Hepatocyte (in vitro differentiated cells): ENCODE measurements around the gene C1orf53. TPM values are rescaled to one million over a fixed set of nuclear protein-coding genes. Genes with fewer than 3 reads are reported as not detected.

Source experiments
- DNase-seq: peaks from one replicate; pipeline ENCODE4 v3.0.0-alpha.2; 2016; ENCODE audit warnings: low spot score
- H2AFZ ChIP-seq: fragments of 200-600 bp; sonication (generic); 2 replicates; pipeline ENCODE4 v1.6.0; 2016; ENCODE audit warnings: antibody characterized with exemption, mild to moderate bottlenecking
- H3K27ac ChIP-seq: fragments of 200-600 bp; sonication (generic); 2 replicates; pipeline ENCODE4 v1.5.1; 2016; ENCODE audit warnings: mild to moderate bottlenecking
- H3K27me3 ChIP-seq: fragments of 200-600 bp; sonication (generic); 2 replicates; pipeline ENCODE4 v1.6.1; 2016
- H3K36me3 ChIP-seq: fragments of 200-600 bp; sonication (generic); replicated peaks from 2 replicates; pipeline ENCODE4 v1.5.1; 2016; ENCODE audit warnings: low read depth; ENCODE audit not compliant: insufficient read depth
- H3K4me1 ChIP-seq: fragments of 200-600 bp; sonication (generic); 2 replicates; pipeline ENCODE4 v1.5.1; 2016; ENCODE audit warnings: mild to moderate bottlenecking, moderate library complexity; ENCODE audit not compliant: insufficient read depth
- H3K4me2 ChIP-seq: fragments of 200-600 bp; sonication (generic); 2 replicates; pipeline ENCODE4 v1.6.0; 2016
- H3K4me3 ChIP-seq: fragments of 200-600 bp; sonication (generic); 2 replicates; pipeline ENCODE4 v1.5.1; 2016; ENCODE audit warnings: mild to moderate bottlenecking
- H3K79me2 ChIP-seq: fragments of 200-600 bp; sonication (generic); 2 replicates; pipeline ENCODE4 v1.6.0; 2017; ENCODE audit warnings: mild to moderate bottlenecking
- H3K9me2 ChIP-seq: fragments of 200-600 bp; sonication (generic); replicated peaks from 2 replicates; pipeline ENCODE4 v1.6.0; 2017; ENCODE audit warnings: mild to moderate bottlenecking; ENCODE audit not compliant: insufficient read depth
- H3K9me3 ChIP-seq: fragments of 200-600 bp; sonication (generic); 2 replicates; pipeline ENCODE4 v1.5.1; 2016; ENCODE audit warnings: low read depth, mild to moderate bottlenecking
- H4K20me1 ChIP-seq: fragments of 200-600 bp; sonication (generic); 2 replicates; pipeline ENCODE4 v1.6.0; 2016; ENCODE audit warnings: mild to moderate bottlenecking; ENCODE audit not compliant: insufficient read depth, poor library complexity, severe bottlenecking
- CTCF ChIP-seq: fragments of 200-600 bp; sonication (generic); IDR thresholded peaks from 2 replicates; pipeline ENCODE4 v1.5.1; 2016; ENCODE audit warnings: antibody characterized with exemption, mild to moderate bottlenecking; ENCODE audit not compliant: poor library complexity
- EZH2 ChIP-seq: fragments of 200-600 bp; sonication (generic); IDR thresholded peaks from 2 replicates; pipeline ENCODE4 v1.6.1; 2016; ENCODE audit warnings: antibody characterized with exemption, mild to moderate bottlenecking, borderline replicate concordance
- EZH2phosphoT487 ChIP-seq: fragments of 200-600 bp; sonication (generic); IDR thresholded peaks from one replicate; pipeline ENCODE4 v1.6.1; 2018; ENCODE audit warnings: antibody characterized with exemption, mild to moderate bottlenecking, low read depth, moderate library complexity; ENCODE audit not compliant: unreplicated experiment, severe bottlenecking
- WGBS: methylation state at CpG from one replicate; pipeline ENCODE4 v1.1.6; 2016; ENCODE audit warnings: low lambda C conversion rate; ENCODE audit errors: missing lambda C conversion rate; 5-methylcytosine and 5-hydroxymethylcytosine counted together
- polyA plus RNA-seq: library from polyadenylated mRNA; unstranded; fragments of >200 nt; fragmentation: Nextera tagmentation; extraction: Ambion mirVana; gene quantifications from 2 replicates; pipeline ENCODE4 v1.2.1, GENCODE V29; 2016
- total RNA-seq: library from RNA; depleted of rRNA; stranded (reverse); fragments of >200 nt; gene quantifications from 2 replicates; pipeline ENCODE4 v1.2.3, GENCODE V29; 2014

Gene C1orf53
- total and polyA plus RNA-seq, 2 experiments from 2014 or later, result 9.0 to 15.7 TPM

- H3K4me3 ChIP-seq, result no peak overlapping the region
- no peaks in the 10 kb centered on the region for H3K36me3 ChIP-seq
- H3K9me3 ChIP-seq, result no peaks in the 10 kb centered on the region
- WGBS, result 5% methylated on average over 11 of the region's 11 CpGs
- peaks cover 88% of the 10 kb centered on the region for H3K27me3 ChIP-seq
- H3K4me2 ChIP-seq, result peak overlapping the region; percentile 49
- no peak for TF ChIP-seq CTCF
- peak; percentile 41 for TF ChIP-seq EZH2
- H3K79me2 ChIP-seq, result no peaks in the 10 kb centered on the region
- H4K20me1 ChIP-seq, result no peaks in the 10 kb centered on the region
- no peak for DNase-seq
- H3K27ac ChIP-seq, result no peak overlapping the region
- H3K4me1 ChIP-seq, result peaks cover 26% of the 10 kb centered on the region
- peak overlapping the region; percentile 7 for H2AFZ ChIP-seq
- H3K9me2 ChIP-seq, result no peaks in the 10 kb centered on the region
These were observed 17.6 kb downstream of the C1orf53 start for GRCh38 chr1:197920067-197920396.

- Histone ChIP-seq H2AFZ (no peak overlapping the region), H3K27ac (no peak overlapping the region), H3K4me3 (no peak overlapping the region), H3K79me2 (no peaks in the 10 kb centered on the region), H3K9me2 (no peaks in the 10 kb centered on the region), H3K4me1 (peaks cover 26% of the 10 kb centered on the region), H3K27me3 (peaks cover 84% of the 10 kb centered on the region), H4K20me1 (no peaks in the 10 kb centered on the region), H3K36me3 (no peaks in the 10 kb centered on the region), H3K4me2 (peak overlapping the region; percentile 83), H3K9me3 (no peaks in the 10 kb centered on the region)
- no peak for DNase-seq
- WGBS, result 12% methylated on average over 19 of the region's 19 CpGs
- peak; percentile 24 for TF ChIP-seq EZH2phosphoT487
- no peak for TF ChIP-seq CTCF
These were observed 18.1 kb downstream of the C1orf53 start for GRCh38 chr1:197920414-197921117.

GRCh38 chr1:197921235-197922069 is 19.0 kb downstream of the C1orf53 start:
- peak overlapping the region; percentile 45 for H2AFZ ChIP-seq
- peak overlapping the region; percentile 83 for H3K4me2 ChIP-seq
- peaks cover 82% of the 10 kb centered on the region for H3K27me3 ChIP-seq
- no peaks in the 10 kb centered on the region for H3K79me2 ChIP-seq
- TF ChIP-seq EZH2phosphoT487 (no peak), CTCF (no peak), EZH2 (no peak)
- H3K4me3 ChIP-seq, result no peak overlapping the region
- H3K9me2 ChIP-seq, result no peaks in the 10 kb centered on the region
- H3K9me3 ChIP-seq, result no peaks in the 10 kb centered on the region
- H3K27ac ChIP-seq, result no peak overlapping the region
- H3K4me1 ChIP-seq, result peaks cover 18% of the 10 kb centered on the region
- no peaks in the 10 kb centered on the region for H4K20me1 ChIP-seq
- WGBS, result 8% methylated on average over 33 of the region's 33 CpGs
- no peaks in the 10 kb centered on the region for H3K36me3 ChIP-seq
- DNase-seq, result peak; percentile 28
